ENCODE data around the gene KYAT1. TPM values are rescaled to one million over a fixed set of nuclear protein-coding genes. Genes with fewer than 3 reads are reported as not detected.

The KYAT1 gene
- total and polyA plus RNA-seq, 2 of the 13 experiments (the other 11 are each of a cell fraction or from before 2014, with no cell fraction given) = 9.2 to 46.5 TPM

GRCh38 chr9:128829477-128830251, 52.1 kb downstream of the KYAT1 start, which contains the start of gene SPOUT1 (continued):
- TF ChIP-seq E2F1 (CRISPR knock-in tag; IDR thresholded peaks at IDR 0.05) (peak; percentile 73), GFI1 (CRISPR knock-in tag; IDR thresholded peaks at IDR 0.05; ENCODE audit: borderline replicate concordance) (0 out of 2 replicates have a peak, but pooled peaks have one; percentile 26), FOXA3 (CRISPR knock-in tag; IDR thresholded peaks at IDR 0.05) (peak; percentile 57), ARID4A (CRISPR knock-in tag; IDR thresholded peaks at IDR 0.05; ENCODE audit: borderline replicate concordance) (peak; percentile 97), MTF1 (CRISPR knock-in tag; IDR thresholded peaks at IDR 0.05) (no peak), ZNF550 (CRISPR knock-in tag; IDR thresholded peaks at IDR 0.05; ENCODE audit: borderline replicate concordance) (no peak), MAX (IDR thresholded peaks at IDR 0.05) (peak; percentile 95; the same call in 1 of the 2 replicates), UBTF (CRISPR knock-in tag; IDR thresholded peaks at IDR 0.05) (peak; percentile 86), ZFP82 (CRISPR knock-in tag; IDR thresholded peaks at IDR 0.05; ENCODE audit: borderline replicate concordance) (0 out of 2 replicates have a peak, but pooled peaks have one; percentile 16), KAT8 (CRISPR knock-in tag; IDR thresholded peaks at IDR 0.05) (peak; percentile 84), SP2 (CRISPR knock-in tag; IDR thresholded peaks at IDR 0.05) (peak; percentile 84), ZNF792 (CRISPR knock-in tag; IDR thresholded peaks at IDR 0.05) (peak; percentile 88), NR2C2 (CRISPR knock-in tag; IDR thresholded peaks at IDR 0.05; ENCODE audit: borderline replicate concordance) (peak; percentile 56), ZSCAN21 (CRISPR knock-in tag; IDR thresholded peaks at IDR 0.05; ENCODE audit: borderline replicate concordance) (no peak), RNF2 (conservative IDR thresholded peaks at IDR 0.05; ENCODE audit: low read depth) (peak; percentile 78), ZNF776 (CRISPR knock-in tag; IDR thresholded peaks at IDR 0.05) (peak; percentile 89), MAZ (IDR thresholded peaks at IDR 0.05; ENCODE audit: borderline replicate concordance, low read depth, low read length) (no peak; the same call in 1 of the 2 replicates), MAZ (CRISPR knock-in tag; IDR thresholded peaks at IDR 0.05; ENCODE audit: low read depth) (peak; percentile 26), ZNF552 (CRISPR knock-in tag; IDR thresholded peaks at IDR 0.05; ENCODE audit: borderline replicate concordance) (no peak), ASH2L (IDR thresholded peaks at IDR 0.05; ENCODE audit: insufficient read length, low read depth, low read length) (peak; percentile 82), ZNF737 (CRISPR knock-in tag; IDR thresholded peaks at IDR 0.05; ENCODE audit: borderline replicate concordance) (no peak), KAT7 (CRISPR knock-in tag; IDR thresholded peaks at IDR 0.05; ENCODE audit: borderline replicate concordance) (peak; percentile 74; the same call in 1 of the 2 replicates)
